ENCODE data around the gene TNRC6B.
A peak's percentile ranks its signal among the peaks of the same experiment; 100 is the strongest.

The TNRC6B gene

GRCh38 chr22:40312050-40312449 lies 134.3 kb downstream of the TNRC6B start:
- DNase-seq (ENCODE audit: insufficient read length, low spot score) (no peak), FAIRE-seq (no peak)
- TF ChIP-seq POLR2A (IDR thresholded peaks at IDR 0.05; ENCODE audit: low read depth, low read length) (no peak), POU2F2 (IDR thresholded peaks at IDR 0.05; ENCODE audit: low read depth, low read length) (no peak), POLR2AphosphoS5 (IDR thresholded peaks at IDR 0.05; ENCODE audit: low read depth, low read length) (no peak), PAX5 (IDR thresholded peaks at IDR 0.05; ENCODE audit: insufficient read depth, low read length, severe bottlenecking) (no peak), SPI1 (IDR thresholded peaks at IDR 0.05; ENCODE audit: low read depth, low read length) (no peak), TAF1 (IDR thresholded peaks at IDR 0.05; ENCODE audit: low read depth, low read length) (no peak)

- FAIRE-seq, result no peak
- no peak for TF ChIP-seq POLR2AphosphoS5 (IDR thresholded peaks at IDR 0.05; ENCODE audit: low read depth, low read length)
- no peak for TF ChIP-seq POLR2A (IDR thresholded peaks at IDR 0.05; ENCODE audit: low read depth, low read length)
- no peak for TF ChIP-seq SPI1 (IDR thresholded peaks at IDR 0.05; ENCODE audit: low read depth, low read length)
- no peak for TF ChIP-seq PAX5 (IDR thresholded peaks at IDR 0.05; ENCODE audit: insufficient read depth, low read length, severe bottlenecking)
- no peak for TF ChIP-seq TAF1 (IDR thresholded peaks at IDR 0.05; ENCODE audit: low read depth, low read length)
- TF ChIP-seq POU2F2 (IDR thresholded peaks at IDR 0.05; ENCODE audit: low read depth, low read length), result no peak
- DNase-seq (ENCODE audit: insufficient read length, low spot score), result no peak
Measured at GRCh38 chr22:40313007-40313406, 135.3 kb downstream of the TNRC6B start.

DNA sequence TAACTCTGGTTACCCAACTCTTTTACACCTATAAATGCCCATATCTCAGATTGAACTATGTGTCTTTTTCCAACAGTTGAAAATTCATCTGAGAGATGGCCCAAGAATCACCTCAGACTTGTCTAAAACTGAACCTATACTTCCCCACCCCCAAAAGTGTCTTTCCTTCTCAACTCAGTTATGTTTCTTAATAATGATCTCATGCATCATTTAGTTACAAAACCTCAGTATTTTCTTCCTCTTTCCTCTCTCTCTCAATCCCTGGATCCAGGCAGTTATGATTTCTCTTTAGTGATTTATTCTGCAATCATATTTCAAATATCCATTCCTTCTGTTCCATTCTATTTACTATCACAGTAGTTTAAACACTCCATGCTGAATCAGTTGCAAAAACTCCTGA lies 136.3 kb downstream of the TNRC6B start:
- DNase-seq (ENCODE audit: insufficient read length, low spot score) (no peak), FAIRE-seq (no peak)
- TF ChIP-seq POLR2AphosphoS5 (IDR thresholded peaks at IDR 0.05; ENCODE audit: low read depth, low read length) (no peak), POU2F2 (IDR thresholded peaks at IDR 0.05; ENCODE audit: low read depth, low read length) (no peak), SPI1 (IDR thresholded peaks at IDR 0.05; ENCODE audit: low read depth, low read length) (no peak), POLR2A (IDR thresholded peaks at IDR 0.05; ENCODE audit: low read depth, low read length) (no peak)

GRCh38 chr22:40320687-40321086 lies 143.0 kb downstream of the TNRC6B start:
- TF ChIP-seq TAF1 (IDR thresholded peaks at IDR 0.05; ENCODE audit: low read depth, low read length) (no peak), SPI1 (IDR thresholded peaks at IDR 0.05; ENCODE audit: low read depth, low read length) (no peak), PAX5 (IDR thresholded peaks at IDR 0.05; ENCODE audit: insufficient read depth, low read length, severe bottlenecking) (no peak), POU2F2 (IDR thresholded peaks at IDR 0.05; ENCODE audit: low read depth, low read length) (no peak), POLR2AphosphoS5 (IDR thresholded peaks at IDR 0.05; ENCODE audit: low read depth, low read length) (no peak), POLR2A (IDR thresholded peaks at IDR 0.05; ENCODE audit: low read depth, low read length) (no peak)
- DNase-seq (ENCODE audit: insufficient read length, low spot score) (no peak), FAIRE-seq (peak; percentile 23)

DNA sequence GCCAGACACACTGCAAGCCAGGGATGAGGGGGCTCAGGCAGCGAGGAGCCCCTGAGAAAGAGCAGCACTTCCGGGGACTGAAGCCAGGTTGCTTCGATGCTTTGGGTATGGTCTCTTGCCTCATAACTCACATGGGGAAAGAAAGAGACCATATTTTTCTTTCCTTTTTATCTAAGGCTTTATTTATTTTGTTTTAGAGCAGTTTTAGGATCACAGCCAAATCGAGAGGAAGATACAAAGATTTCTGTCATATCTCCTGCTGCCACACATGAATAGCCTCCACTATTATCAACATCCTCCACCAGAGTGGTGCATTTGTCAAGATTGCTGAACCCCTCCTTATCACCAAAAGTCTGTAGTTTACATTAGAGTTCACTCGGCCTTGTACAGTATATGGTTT lies 144.3 kb downstream of the TNRC6B start:
- FAIRE-seq, result no peak
- DNase-seq (ENCODE audit: insufficient read length, low spot score), result no peak
- TF ChIP-seq PAX5 (IDR thresholded peaks at IDR 0.05; ENCODE audit: insufficient read depth, low read length, severe bottlenecking) (no peak), POLR2A (IDR thresholded peaks at IDR 0.05; ENCODE audit: low read depth, low read length) (no peak), SPI1 (IDR thresholded peaks at IDR 0.05; ENCODE audit: low read depth, low read length) (no peak)

- DNase-seq (ENCODE audit: insufficient read length, low spot score), result no peak
- TF ChIP-seq PAX5 (IDR thresholded peaks at IDR 0.05; ENCODE audit: insufficient read depth, low read length, severe bottlenecking), result no peak
- no peak for TF ChIP-seq SPI1 (IDR thresholded peaks at IDR 0.05; ENCODE audit: low read depth, low read length)
- FAIRE-seq, result no peak
Measured at GRCh38 chr22:40322818-40323447, 145.2 kb downstream of the TNRC6B start.

GRCh38 chr22:40323681-40324171 lies 146.0 kb downstream of the TNRC6B start:
- DNase-seq (ENCODE audit: insufficient read length, low spot score), result no peak
- FAIRE-seq, result no peak
- TF ChIP-seq PAX5 (IDR thresholded peaks at IDR 0.05; ENCODE audit: insufficient read depth, low read length, severe bottlenecking), result no peak
- no peak for TF ChIP-seq POLR2AphosphoS5 (IDR thresholded peaks at IDR 0.05; ENCODE audit: low read depth, low read length)
- no peak for TF ChIP-seq POU2F2 (IDR thresholded peaks at IDR 0.05; ENCODE audit: low read depth, low read length)
- TF ChIP-seq POLR2A (IDR thresholded peaks at IDR 0.05; ENCODE audit: low read depth, low read length), result no peak
- TF ChIP-seq TAF1 (IDR thresholded peaks at IDR 0.05; ENCODE audit: low read depth, low read length), result no peak
- no peak for TF ChIP-seq SPI1 (IDR thresholded peaks at IDR 0.05; ENCODE audit: low read depth, low read length)

GRCh38 chr22:40324468-40325305 lies 147.0 kb downstream of the TNRC6B start:
- TF ChIP-seq POLR2AphosphoS5 (IDR thresholded peaks at IDR 0.05; ENCODE audit: low read depth, low read length) (no peak), PAX5 (IDR thresholded peaks at IDR 0.05; ENCODE audit: insufficient read depth, low read length, severe bottlenecking) (no peak), POU2F2 (IDR thresholded peaks at IDR 0.05; ENCODE audit: low read depth, low read length) (no peak), SPI1 (IDR thresholded peaks at IDR 0.05; ENCODE audit: low read depth, low read length) (no peak), POLR2A (IDR thresholded peaks at IDR 0.05; ENCODE audit: low read depth, low read length) (no peak), TAF1 (IDR thresholded peaks at IDR 0.05; ENCODE audit: low read depth, low read length) (no peak)
- FAIRE-seq (peak; percentile 81), DNase-seq (ENCODE audit: insufficient read length, low spot score) (no peak)

DNA sequence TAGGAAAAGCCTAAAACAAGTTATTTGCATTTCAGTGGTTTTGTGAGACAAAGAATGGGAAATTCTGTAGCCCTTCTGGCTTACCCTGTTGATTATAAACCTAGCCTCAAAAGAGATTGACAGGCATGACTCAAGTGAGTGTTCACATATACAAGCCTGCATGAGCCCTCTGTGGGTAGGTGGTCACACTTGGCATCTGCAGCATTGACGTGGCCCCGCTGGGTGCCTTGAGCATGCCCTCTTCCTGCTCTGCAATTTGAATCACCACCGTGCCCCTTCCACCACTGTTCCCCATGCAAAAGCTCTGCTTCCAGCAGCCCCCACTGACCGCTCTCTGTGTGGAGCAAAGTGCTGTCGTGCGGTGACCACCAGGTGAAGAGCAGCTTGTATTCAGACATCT lies 147.6 kb downstream of the TNRC6B start:
- TF ChIP-seq POLR2A (IDR thresholded peaks at IDR 0.05; ENCODE audit: low read depth, low read length), result no peak
- no peak for TF ChIP-seq POU2F2 (IDR thresholded peaks at IDR 0.05; ENCODE audit: low read depth, low read length)
- no peak for TF ChIP-seq PAX5 (IDR thresholded peaks at IDR 0.05; ENCODE audit: insufficient read depth, low read length, severe bottlenecking)
- no peak for TF ChIP-seq SPI1 (IDR thresholded peaks at IDR 0.05; ENCODE audit: low read depth, low read length)
- no peak for TF ChIP-seq POLR2AphosphoS5 (IDR thresholded peaks at IDR 0.05; ENCODE audit: low read depth, low read length)
- no peak for FAIRE-seq
- no peak for DNase-seq (ENCODE audit: insufficient read length, low spot score)
